Memory B cell (primary cell): Measurements from ENCODE around the gene COL12A1.

Experiments
- ATAC-seq: fragments of 150-1000 bp; cut with Tn5 transposase; 2 replicates; pipeline ENCODE4 v1.10.0; 2021; ENCODE audit warnings: low read depth, mild to moderate bottlenecking, moderate library complexity
- DNase-seq, 2 donors: peaks; one replicate each; pipeline ENCODE4 v3.0.0; 2022; ENCODE audit warnings: low spot score in 2 of 2
- H3K27ac Mint-ChIP-seq: one replicate; pipeline ENCODE4 v1.8.0; 2022; ENCODE audit warnings: mild to moderate bottlenecking, moderate library complexity, mixed read lengths
- H3K27me3 Mint-ChIP-seq: one replicate; pipeline ENCODE4 v1.8.0; 2022; ENCODE audit warnings: mixed read lengths
- H3K36me3 Mint-ChIP-seq: one replicate; pipeline ENCODE4 v1.8.0; 2022; ENCODE audit warnings: mild to moderate bottlenecking, mixed read lengths
- H3K4me1 Mint-ChIP-seq: one replicate; pipeline ENCODE4 v1.8.0; 2022; ENCODE audit warnings: mixed read lengths
- H3K4me3 Mint-ChIP-seq: one replicate; pipeline ENCODE4 v1.8.0; 2022; ENCODE audit warnings: mild to moderate bottlenecking, moderate library complexity, mixed read lengths
- H3K9me3 Mint-ChIP-seq: one replicate; pipeline ENCODE4 v1.8.0; 2022; ENCODE audit warnings: mixed read lengths

Gene COL12A1

DNA sequence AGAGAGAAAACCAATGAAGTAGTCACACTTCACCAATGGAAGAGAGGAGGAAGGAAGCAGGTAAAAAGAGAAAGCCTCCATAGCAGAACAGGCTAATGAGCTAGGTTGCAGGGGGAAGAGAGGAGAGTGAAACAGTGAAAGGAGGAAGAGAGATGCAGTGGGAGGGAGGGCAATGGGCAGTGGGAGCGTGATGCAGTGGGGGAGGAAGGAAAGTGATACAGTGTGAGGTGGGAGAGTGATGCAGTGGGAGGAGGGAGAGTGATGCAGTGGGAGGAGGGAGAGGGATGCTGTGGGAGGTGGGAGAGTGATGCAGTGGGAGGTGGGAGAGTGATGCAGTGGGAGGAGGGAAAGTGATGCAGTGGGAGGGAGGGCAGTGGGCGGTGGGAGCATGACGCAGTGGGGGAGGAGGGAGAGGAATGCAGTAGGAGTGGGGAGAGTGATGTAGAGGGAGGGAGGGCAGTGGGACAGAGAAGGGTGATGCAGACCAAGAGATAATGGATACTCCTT lies 29.7 kb downstream of the COL12A1 start:
- no peaks in the 10 kb centered on the region for H3K4me1 Mint-ChIP-seq
- H3K9me3 Mint-ChIP-seq: no peaks in the 10 kb centered on the region
- DNase-seq (no peak), ATAC-seq (no peak)
- H3K27ac Mint-ChIP-seq: no peak overlapping the region
- H3K27me3 Mint-ChIP-seq: peaks cover 16% of the 10 kb centered on the region
- H3K4me3 Mint-ChIP-seq: no peak overlapping the region
- no peaks in the 10 kb centered on the region for H3K36me3 Mint-ChIP-seq

DNA sequence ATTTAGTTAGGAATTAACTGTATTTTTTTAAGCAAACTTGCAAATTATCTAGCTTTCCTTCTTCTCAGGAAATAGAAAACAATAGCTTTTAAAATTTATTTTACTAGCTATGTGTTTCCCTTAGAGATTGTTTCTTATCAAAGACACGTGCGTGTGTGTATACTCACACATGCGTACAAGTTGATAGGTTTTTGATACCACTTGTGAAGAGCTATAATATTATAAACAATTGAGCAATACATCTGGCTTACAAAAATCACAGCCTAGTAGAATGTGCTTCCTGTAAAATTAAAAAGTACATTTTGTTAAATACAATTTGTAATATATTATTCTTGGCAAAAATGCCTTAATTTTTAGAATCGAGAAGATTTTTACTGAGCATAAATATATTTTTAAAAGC lies 33.9 kb downstream of the COL12A1 start:
- DNase-seq (no peak), ATAC-seq (no peak)
- no peaks in the 10 kb centered on the region for H3K4me1 Mint-ChIP-seq
- H3K27me3 Mint-ChIP-seq: peaks cover 12% of the 10 kb centered on the region
- no peaks in the 10 kb centered on the region for H3K9me3 Mint-ChIP-seq
- no peak overlapping the region for H3K4me3 Mint-ChIP-seq
- H3K36me3 Mint-ChIP-seq: no peaks in the 10 kb centered on the region
- no peak overlapping the region for H3K27ac Mint-ChIP-seq

DNA sequence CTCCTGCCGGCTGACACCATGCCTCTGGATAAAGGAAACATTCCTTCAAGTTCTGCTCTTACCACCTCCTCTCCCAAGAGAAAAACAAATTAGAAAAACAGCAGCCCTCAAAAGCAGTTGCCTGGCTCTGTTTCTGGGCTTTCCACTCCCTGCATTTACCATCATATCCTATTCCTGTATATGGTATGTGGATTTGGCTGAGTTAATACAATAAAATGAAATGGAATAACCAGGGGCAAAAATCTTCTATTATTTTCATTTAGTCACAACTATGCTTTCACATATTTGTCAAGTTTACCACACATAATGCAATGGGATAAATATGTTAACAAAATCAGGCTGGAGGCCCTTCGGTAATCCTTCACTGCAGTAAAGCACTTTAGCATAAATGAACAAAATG lies 34.3 kb downstream of the COL12A1 start:
- no peak overlapping the region for H3K4me3 Mint-ChIP-seq
- peaks cover 12% of the 10 kb centered on the region for H3K27me3 Mint-ChIP-seq
- no peak for ATAC-seq
- no peak for DNase-seq
- no peaks in the 10 kb centered on the region for H3K9me3 Mint-ChIP-seq
- H3K4me1 Mint-ChIP-seq: no peaks in the 10 kb centered on the region
- no peaks in the 10 kb centered on the region for H3K36me3 Mint-ChIP-seq
- H3K27ac Mint-ChIP-seq: no peak overlapping the region

DNA sequence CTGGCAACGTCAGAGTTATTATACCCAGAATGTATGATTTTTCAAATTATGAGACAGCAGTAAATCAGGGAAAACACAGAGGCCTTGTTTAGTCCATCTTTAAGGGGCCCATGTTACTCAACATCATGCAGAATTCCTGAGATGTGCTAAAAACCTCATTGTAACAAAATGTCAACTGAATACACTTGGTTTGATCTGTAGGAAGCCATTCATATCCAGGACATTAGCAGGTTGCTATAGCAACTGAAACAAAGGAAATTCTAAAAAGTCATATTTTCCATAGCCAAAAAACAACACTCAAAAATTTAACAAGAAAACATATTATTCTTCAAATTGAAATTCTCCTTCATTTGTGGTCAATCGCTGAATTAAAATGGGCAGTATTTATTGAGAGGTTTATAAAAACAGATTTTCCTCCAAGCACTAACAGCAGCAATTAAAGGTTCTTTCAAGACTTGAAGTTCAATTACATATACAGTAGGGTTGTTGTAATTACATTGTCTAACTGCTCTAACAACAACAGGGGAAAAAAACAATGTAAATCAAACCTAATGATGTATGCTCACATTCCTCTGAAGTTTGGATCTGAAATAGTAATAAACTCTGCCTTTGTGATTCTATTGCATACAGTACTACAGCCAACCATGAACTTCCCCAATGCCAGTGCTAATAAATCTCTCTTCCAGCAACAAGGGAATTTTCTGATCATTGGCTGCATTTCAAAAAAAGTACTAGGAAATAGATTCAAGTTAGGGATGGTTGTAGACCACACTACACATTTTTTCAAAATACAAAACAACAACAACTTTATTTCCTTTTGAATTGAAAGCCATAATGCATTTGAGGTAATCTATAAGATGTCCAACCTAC lies 34.9 kb downstream of the COL12A1 start:
- H3K27ac Mint-ChIP-seq: no peak overlapping the region
- no peak overlapping the region for H3K4me3 Mint-ChIP-seq
- H3K4me1 Mint-ChIP-seq: no peaks in the 10 kb centered on the region
- H3K9me3 Mint-ChIP-seq: no peaks in the 10 kb centered on the region
- peaks cover 7% of the 10 kb centered on the region for H3K27me3 Mint-ChIP-seq
- no peaks in the 10 kb centered on the region for H3K36me3 Mint-ChIP-seq
- ATAC-seq (no peak), DNase-seq (no peak)

DNA sequence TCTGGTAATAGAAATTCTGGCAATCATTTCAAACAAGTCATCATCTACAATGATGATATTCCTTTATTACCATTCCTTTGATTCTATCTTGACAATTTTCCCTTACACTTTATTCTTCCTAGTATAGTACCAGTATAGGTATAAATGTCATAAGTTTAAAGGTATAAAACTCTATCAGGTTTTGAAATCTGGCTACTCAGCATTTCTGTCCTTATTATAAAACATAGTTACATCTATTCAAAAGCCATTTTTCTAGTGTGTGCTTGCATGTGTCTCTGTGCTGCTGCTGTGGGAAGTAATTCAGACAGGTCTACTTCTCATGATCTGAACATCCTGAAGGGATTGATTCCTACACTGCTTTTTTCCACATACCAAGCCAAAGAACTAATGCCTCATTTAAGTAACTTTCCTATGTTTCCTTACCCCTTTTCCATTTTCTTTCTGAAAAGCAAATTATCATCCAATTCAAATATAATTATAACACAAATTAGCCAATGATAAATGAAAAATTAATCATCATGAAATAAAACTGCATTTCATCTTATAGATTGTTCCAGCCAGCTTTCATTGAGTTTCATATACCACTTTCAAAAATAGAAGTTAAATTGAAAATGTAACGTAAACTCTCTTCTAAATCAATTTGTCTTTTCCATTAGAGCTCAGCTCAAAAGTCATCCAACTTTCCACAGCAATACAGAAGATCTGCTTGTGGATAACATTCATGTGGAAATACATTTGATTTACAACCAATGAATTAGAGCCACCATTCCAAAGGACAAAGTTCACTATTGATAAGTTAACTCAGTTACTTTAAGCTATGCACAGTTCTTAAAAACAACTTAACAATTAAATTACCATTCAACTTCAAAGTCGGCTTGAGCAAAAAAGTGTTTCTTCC lies 35.9 kb downstream of the COL12A1 start:
- no peaks in the 10 kb centered on the region for H3K4me1 Mint-ChIP-seq
- no peak for DNase-seq
- no peak overlapping the region for H3K27ac Mint-ChIP-seq
- no peaks in the 10 kb centered on the region for H3K9me3 Mint-ChIP-seq
- H3K4me3 Mint-ChIP-seq: no peak overlapping the region
- no peaks in the 10 kb centered on the region for H3K36me3 Mint-ChIP-seq
- H3K27me3 Mint-ChIP-seq: peaks cover 5% of the 10 kb centered on the region
- no peak for ATAC-seq

DNA sequence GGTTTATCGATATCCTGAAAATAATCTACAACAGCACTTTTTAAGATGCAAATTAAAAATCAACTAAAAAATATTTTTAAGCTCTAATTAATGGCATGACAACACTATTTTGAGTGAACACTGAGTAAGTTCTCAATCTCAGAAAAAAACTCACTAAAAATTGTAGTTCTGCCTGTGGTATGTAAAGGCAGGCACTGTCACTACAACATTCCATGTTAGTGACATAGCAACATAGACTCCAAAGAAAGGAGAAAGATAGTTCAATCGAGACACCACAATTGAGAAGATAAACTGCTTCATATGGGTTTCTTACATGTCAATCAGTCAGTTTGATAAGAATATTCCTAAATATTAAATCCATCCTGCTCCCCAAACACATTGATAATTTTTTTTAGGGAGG lies 38.0 kb downstream of the COL12A1 start:
- Mint-ChIP-seq H3K4me3 (no peak overlapping the region), H3K9me3 (no peaks in the 10 kb centered on the region), H3K36me3 (no peaks in the 10 kb centered on the region), H3K27ac (no peak overlapping the region), H3K27me3 (peaks cover 1% of the 10 kb centered on the region), H3K4me1 (no peaks in the 10 kb centered on the region)
- ATAC-seq: no peak
- DNase-seq: no peak

DNA sequence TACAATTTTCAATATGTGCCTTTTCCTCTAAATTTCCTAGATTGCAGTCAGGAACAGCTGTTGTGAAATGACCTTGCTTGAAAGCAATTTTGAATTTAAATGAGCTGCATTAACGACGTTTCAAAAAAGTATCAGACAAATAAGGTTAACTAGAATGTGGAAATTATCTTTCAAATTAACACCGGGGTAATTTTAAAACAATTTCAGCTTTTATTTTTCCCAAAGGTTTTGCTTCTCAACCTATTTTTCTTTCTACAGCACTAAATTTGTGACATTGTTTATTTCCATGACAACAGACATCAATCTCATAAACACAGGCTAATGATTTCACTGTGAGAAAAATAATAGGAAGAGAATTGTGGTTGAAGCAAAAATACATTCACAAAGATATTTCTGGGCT lies 38.5 kb downstream of the COL12A1 start:
- Mint-ChIP-seq H3K4me3 (no peak overlapping the region), H3K4me1 (no peaks in the 10 kb centered on the region), H3K36me3 (no peaks in the 10 kb centered on the region), H3K27me3 (peaks cover 1% of the 10 kb centered on the region), H3K9me3 (no peaks in the 10 kb centered on the region), H3K27ac (no peak overlapping the region)
- DNase-seq (no peak), ATAC-seq (no peak)

DNA sequence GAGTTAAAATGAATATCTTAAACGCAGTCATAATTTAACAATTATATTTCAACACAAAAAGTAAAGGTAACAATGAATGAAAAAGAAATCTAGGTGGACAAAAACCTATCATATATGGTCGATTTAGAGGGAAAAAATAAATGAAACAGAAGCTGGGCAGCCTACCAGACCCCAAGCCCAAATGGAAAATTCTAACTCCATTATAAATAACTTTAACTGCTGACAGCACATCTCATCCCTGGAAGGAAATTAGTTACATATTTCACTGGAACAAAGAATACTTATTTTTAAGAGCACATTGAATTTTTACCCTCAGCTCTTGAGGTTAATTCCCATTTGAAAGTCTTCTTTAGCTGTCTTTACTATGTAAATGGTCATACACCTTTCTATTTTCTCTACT lies 39.1 kb downstream of the COL12A1 start:
- ATAC-seq (no peak), DNase-seq (no peak)
- Mint-ChIP-seq H3K4me3 (no peak overlapping the region), H3K27me3 (peaks cover 1% of the 10 kb centered on the region), H3K4me1 (no peaks in the 10 kb centered on the region), H3K36me3 (no peaks in the 10 kb centered on the region), H3K27ac (no peak overlapping the region), H3K9me3 (no peaks in the 10 kb centered on the region)

DNA sequence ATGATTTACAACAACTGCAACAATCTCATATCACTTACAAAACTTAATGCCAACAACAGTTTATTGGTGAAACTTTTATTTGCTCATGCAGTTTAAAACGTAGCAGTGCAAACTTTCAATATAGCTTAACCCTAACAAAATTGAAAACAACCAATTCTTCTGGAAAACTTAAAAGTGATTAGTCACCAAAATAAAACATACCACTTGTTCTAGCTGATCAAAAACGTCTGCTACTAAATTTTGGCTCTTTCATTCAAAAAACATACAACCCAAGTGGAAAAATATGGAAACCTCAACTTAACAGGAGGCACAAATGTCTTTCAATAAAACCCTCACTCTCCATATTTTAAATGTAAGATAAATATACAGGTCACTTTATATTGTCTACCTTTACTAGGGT lies 39.6 kb downstream of the COL12A1 start:
- no peak overlapping the region for H3K4me3 Mint-ChIP-seq
- ATAC-seq (no peak), DNase-seq (no peak)
- no peaks in the 10 kb centered on the region for H3K27me3 Mint-ChIP-seq
- no peak overlapping the region for H3K27ac Mint-ChIP-seq
- H3K9me3 Mint-ChIP-seq: no peaks in the 10 kb centered on the region
- no peaks in the 10 kb centered on the region for H3K36me3 Mint-ChIP-seq
- no peaks in the 10 kb centered on the region for H3K4me1 Mint-ChIP-seq

DNA sequence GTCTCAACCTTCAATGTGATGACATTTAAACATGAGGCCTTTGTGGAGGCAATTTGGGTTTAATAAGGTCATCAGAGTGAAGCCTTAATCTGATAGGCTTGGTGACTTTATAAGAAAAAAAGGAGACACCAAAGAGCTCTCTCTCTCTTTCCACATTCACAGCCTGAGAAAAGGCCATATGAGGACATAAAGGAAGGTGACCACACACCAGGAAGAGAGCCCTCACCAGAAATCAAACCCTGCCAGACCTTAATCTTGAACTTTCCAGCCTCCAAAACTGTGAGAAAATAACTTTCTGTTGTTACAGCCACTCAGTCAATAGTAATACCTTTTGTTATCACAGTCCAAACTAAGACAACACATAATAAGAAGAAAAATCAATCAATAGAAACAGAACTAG lies 47.7 kb downstream of the COL12A1 start:
- DNase-seq (no peak), ATAC-seq (no peak)
- no peak overlapping the region for H3K27ac Mint-ChIP-seq
- no peak overlapping the region for H3K4me3 Mint-ChIP-seq
- H3K9me3 Mint-ChIP-seq: no peaks in the 10 kb centered on the region
- no peaks in the 10 kb centered on the region for H3K4me1 Mint-ChIP-seq
- H3K36me3 Mint-ChIP-seq: no peaks in the 10 kb centered on the region
- peaks cover 2% of the 10 kb centered on the region for H3K27me3 Mint-ChIP-seq

DNA sequence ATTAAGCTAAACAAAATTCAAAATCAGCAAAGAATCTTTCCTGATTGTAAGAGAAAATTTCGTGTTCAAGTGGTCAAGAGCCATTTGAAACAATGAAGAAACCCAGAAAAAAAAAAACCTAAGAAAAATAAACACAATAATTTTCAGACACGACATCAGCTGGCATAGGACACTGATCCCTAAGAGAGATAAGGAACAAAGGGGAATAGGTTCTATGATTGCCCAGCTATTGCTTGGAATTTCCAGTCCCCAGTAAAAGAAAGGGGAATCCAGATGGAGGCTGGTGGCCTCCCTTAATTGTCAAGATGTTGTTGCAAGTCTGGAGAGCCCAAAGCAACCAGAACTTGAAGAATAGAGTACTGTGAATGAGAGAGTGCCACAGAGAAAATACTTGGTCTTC lies 48.5 kb downstream of the COL12A1 start:
- Mint-ChIP-seq H3K27ac (no peak overlapping the region), H3K36me3 (no peaks in the 10 kb centered on the region), H3K9me3 (no peaks in the 10 kb centered on the region), H3K4me3 (no peak overlapping the region), H3K27me3 (peaks cover 2% of the 10 kb centered on the region), H3K4me1 (no peaks in the 10 kb centered on the region)
- DNase-seq: no peak
- ATAC-seq: no peak

DNA sequence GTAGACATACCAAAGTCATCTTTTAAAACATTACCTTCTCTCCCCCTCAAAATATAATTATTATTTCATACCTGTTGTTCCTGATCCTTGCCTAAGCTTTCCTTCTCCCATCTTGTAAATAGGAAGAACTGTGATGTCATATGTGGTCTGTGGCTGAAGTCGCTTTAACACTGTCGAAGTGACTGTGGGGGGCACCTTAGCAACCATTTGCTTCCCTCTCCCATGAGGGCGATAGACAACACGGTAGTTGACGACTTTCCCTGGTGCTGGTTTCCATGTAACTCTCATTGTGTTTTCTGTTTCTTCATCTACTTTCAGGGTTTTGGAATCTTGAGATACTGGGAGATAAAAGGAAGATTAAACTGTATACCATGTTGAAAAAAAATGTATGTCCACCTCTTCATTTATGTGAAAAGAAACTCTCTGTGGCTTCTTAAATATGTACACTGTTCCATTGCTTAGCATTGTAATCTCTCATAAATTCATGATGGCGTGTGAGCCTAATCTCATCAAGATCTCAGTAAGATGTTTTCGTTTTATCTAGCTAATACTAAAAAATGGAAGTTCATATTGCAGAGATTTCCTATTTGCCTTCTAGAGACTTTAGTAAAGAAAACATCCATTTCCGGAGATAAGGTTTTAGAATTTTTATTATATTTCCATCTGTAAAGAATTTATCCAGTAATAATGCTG lies 49.5 kb downstream of the COL12A1 start:
- H3K27ac Mint-ChIP-seq: no peak overlapping the region
- ATAC-seq (no peak), DNase-seq (no peak)
- H3K27me3 Mint-ChIP-seq: peaks cover 2% of the 10 kb centered on the region
- H3K4me1 Mint-ChIP-seq: no peaks in the 10 kb centered on the region
- H3K36me3 Mint-ChIP-seq: no peaks in the 10 kb centered on the region
- no peak overlapping the region for H3K4me3 Mint-ChIP-seq
- H3K9me3 Mint-ChIP-seq: no peaks in the 10 kb centered on the region

DNA sequence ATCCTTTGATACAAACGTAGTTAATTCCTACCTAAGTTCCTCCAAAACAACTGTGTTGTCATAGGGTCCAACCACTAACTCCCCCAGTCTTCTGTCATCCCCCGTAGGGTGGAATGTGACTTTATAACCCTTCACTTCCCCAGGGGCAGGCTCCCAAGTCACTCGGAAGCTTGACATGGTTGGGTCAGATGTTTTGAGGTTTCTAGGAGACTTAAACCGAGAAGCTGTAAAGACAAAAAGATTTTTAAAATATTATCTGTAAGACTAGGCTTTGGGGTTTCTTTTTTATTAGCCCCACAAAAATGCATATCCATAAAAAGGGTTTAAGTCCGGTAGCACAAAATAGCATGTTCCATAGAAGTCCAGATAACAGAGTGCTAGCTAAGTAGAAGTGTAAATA lies 50.2 kb downstream of the COL12A1 start:
- Mint-ChIP-seq H3K27ac (no peak overlapping the region), H3K9me3 (no peaks in the 10 kb centered on the region), H3K4me1 (no peaks in the 10 kb centered on the region), H3K4me3 (no peak overlapping the region), H3K27me3 (peaks cover 2% of the 10 kb centered on the region), H3K36me3 (no peaks in the 10 kb centered on the region)
- ATAC-seq: no peak
- no peak for DNase-seq

DNA sequence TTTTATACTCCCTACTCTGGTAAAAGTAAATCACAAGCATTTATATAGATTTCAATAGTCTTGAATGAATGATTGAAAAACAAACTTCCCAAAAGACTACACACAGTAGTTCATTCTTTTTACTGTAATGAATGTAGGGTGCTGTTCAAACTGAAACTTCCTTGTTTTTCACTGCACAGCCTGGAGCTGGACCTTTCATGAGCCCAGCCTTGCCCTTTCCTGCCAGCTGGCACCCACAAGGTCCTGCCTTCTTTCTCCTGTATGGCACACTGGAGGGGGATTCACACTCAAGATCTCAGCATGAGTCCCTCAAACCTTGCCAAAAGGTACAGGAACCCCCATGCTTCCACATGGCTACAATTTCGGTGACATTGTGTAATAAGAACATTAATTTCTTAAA lies 50.9 kb downstream of the COL12A1 start:
- Mint-ChIP-seq H3K4me1 (no peaks in the 10 kb centered on the region), H3K9me3 (no peaks in the 10 kb centered on the region), H3K36me3 (no peaks in the 10 kb centered on the region), H3K27me3 (peaks cover 2% of the 10 kb centered on the region), H3K4me3 (no peak overlapping the region), H3K27ac (no peak overlapping the region)
- no peak for ATAC-seq
- DNase-seq: no peak
